GM21423 (cell line): ENCODE measurements around the gene HMGB4.

Experiments used
- ATAC-seq: cut with Tn5 transposase; IDR thresholded peaks from one replicate; pipeline ENCODE4 v1.9.1; 2021; ENCODE audit warnings: mild to moderate bottlenecking, moderate library complexity; ENCODE audit not compliant: unreplicated experiment

The HMGB4 gene

DNA sequence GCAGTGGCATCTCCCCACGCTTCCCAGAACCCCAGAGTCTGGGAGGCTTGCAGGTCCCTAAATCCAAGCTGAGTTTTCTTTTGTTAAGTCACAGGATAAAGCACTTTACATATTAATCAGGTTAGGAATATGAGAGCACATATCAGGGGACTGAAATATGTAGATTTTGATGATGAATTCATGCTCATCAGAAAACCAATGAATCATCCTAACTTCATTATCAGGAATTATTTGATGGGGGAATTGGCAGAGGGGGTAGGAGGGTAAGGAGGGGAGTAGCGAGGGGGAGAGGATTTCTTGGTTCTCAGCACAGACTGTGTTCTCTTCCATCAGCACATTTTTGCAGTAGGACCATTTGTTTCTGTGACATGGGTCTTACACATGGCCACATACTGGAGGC lies 32.1 kb downstream of the HMGB4 start:
- ATAC-seq: no peak

DNA sequence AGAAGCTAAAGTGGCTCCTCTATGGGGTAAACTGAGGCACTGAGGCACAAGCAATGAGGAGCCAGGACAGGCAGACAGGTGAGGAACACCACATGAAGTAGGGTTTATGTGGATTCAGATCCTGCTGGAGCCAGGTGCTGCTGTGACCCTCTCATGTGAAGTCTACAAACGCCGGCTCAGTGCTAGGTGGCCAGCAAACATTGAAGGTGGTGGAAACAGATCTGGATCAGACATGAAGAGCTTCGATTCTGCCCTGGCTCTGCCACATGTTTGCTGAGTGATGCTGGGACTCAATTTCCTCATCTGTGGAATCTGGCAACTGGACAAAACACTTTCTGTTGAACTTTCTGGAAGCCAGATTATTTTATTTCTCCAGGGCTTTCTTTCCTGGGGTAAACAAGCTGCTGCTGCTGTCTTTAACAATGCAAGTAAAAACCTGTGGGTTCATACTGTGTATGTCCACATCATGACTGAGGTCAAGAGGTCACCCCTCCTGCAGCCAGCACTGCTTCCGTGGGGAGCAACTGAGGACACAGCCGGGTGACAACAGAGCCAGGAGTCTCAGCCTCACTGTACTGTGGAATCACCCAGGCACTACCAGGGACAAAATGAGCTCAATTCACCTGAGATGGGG lies 33.3 kb downstream of the HMGB4 start:
- no peak for ATAC-seq

DNA sequence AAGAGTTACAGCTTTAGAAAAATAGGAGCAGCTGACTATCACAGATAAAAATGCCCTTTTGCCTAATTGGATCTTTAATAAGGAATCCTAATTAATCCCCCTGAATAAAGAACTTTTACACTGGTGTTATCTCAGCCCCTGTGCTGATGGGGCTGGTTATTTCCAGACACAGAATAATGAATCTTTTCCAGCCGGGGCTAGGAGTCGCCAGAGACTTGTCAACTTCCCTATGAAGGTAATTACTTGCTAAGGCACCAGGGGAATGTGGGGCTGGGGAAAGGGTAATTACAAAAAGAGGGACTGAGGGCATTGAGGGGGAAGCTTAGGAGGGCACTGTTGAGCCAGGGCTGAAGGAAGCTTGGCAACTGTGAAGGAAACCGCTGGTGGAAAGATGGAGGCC lies 34.5 kb downstream of the HMGB4 start:
- no peak for ATAC-seq

DNA sequence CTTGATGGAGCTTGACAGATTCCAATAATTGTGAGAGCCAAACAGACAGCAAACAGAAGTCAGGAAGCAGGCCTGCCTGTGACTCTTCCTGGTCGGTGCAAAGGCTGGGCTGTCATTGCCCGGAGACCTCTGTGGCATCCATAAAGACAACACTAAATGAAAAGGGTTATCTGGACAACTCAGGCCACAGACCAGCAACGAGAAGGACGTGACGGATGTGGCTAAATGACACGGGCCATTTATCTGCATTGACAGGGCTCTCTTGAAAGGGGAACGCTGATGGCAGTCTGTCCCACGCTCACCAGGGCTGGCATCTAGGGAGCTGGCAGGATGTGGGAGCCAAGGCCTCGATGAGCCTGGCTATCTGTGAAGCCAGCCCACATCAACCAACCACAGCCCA lies 35.0 kb downstream of the HMGB4 start:
- no peak for ATAC-seq

DNA sequence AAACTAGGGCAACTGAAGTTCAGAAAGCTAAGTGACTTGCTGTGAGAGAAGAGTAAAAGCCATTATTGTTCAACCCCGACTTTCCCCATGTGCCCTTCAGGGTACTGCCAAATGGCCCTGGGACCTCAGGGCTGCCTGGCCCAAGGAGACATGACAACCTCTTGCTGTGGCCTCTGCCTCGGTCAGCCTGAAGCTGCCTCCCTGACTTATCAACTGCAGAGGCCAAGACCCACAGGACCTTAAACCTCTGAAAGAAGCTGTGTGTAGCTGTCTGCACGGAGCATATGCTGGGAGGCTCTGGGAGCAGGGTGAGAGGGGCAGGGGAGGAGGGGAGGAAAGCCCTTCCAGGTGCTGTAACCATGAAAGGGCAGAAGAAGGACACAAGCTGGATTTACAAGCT lies 35.9 kb downstream of the HMGB4 start:
- no peak for ATAC-seq

DNA sequence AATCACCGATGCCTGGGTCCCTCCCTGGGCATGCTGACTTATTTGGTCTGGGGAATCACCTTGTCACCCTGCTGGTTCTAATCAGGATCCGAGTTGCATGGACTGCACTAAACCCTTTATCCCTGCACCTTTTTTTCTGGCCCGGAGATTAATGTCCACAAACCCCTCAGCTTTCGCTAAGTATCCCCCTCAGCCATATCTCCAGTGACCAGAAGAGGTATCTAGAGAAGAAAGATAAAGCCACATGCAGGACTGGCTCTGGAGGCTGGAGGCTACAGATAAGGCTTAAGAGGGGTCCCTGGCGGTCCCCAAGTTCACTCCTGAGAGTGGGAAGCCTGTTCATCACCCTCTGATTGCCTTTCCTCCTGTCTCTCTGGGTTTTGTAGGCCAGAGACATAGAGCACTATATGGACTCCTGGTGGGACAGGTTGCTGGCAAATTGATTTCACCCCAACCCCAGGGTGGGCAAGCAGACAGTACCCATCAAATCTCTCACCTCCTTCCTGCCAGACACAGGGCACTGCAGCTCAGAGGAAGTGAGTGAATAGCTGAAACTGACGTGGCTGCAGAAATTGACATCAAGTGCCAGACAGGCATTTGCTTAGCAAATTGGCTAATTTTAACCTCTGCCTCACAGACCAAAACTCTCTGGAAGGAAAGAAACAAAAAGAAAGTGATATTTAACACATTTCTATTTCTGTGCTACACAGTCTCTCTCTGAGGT lies 38.8 kb downstream of the HMGB4 start:
- ATAC-seq: peak; percentile 79

DNA sequence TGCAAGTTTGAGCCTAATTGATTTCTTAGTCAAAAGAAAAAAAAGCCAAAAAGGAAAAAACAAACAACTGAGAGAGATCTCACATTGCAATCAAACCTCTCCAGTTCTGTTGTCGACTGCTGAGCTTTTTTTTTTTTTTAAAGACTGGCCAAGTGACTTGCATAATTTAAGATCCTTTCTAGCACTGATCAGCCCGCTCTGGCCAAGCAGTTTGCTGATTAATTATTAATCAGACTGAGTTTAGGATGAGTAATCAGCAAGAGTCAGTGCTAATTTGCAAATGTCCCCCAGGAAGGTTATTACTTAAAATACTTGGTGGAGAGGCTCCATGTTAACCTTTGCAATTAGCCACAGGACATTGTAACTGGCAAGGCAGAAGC lies 39.3 kb downstream of the HMGB4 start:
- ATAC-seq: peak; percentile 79

DNA sequence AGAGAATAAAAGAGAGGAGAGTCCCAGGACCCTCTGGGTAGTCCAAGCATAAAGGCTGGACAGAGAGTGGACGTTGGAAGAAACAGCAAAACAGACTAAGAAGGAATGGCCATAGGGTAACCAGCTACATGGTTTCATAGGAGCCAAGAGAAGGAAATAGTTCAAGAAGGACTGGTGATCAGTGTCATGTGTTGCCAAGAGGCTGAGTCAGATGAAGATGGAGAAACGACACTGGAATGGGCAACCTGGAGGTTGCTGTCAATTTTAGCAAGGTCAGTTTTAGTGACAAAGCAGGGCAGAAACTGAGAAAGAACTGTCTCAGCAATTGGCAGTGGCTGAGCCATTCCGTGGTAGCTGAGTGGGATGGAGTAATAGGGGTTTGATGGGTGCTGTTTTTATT lies 41.4 kb downstream of the HMGB4 start:
- ATAC-seq: no peak

DNA sequence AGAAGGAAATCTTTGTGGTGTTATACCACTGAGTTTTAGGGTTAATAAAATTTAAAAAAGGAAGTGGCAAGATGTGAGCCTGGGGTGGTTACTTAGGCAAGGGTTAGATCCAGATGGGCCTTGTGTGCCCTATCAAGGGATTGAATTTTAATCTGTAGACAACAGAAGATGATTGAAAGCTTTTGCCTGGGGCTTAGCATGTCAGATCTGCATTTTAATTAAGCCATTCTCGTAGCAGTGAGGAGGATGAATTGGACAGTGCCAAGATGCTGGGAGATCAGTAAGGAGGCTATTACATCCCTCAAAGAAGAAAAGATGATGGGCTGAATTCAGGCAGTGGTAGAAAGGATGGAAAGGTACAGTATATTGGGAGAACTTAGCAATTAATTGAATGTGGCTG lies 42.3 kb downstream of the HMGB4 start:
- no peak for ATAC-seq

DNA sequence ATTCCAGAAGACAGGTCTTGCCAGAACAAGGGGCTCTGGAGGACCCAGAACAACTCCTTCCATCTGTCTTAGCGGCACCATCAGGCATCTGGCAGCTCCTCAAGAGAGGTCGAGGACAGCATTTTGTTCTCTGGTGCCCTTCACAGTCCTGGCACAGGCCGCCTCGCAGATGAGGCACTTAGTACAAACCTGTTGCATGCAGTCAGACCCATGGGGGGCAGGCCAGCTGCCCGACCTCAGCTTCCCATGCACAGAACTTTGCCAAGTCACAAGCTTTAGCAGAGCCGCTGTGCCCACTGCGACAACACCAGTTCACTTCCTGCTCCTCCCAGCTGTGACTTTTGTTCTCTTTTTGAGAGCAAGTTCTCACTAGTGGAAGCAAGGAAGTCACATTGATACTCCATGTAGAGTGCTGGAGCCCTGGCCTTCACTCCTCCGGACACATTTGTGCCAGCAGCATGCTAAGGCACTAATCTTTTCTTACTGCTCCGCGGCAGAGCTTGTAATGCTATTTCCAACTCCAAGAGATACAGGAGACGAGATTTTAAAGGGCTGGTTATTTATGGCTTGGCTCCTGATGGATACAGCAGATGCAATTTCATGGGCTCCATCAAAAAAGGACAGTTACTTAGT lies 44.6 kb downstream of the HMGB4 start:
- ATAC-seq: no peak
